ENCODE measurements around the gene CDC42EP2.

The CDC42EP2 gene

GRCh38 chr11:65290448-65291165 lies 24.1 kb upstream of the CDC42EP2 start:
- no peak for TF ChIP-seq GATA3 (IDR thresholded peaks at IDR 0.05; ENCODE audit: low read depth, low read length)
- TF ChIP-seq GATA2 (IDR thresholded peaks at IDR 0.05; ENCODE audit: low read depth, low read length): no peak

- TF ChIP-seq GATA3 (IDR thresholded peaks at IDR 0.05; ENCODE audit: low read depth, low read length) (no peak), GATA2 (IDR thresholded peaks at IDR 0.05; ENCODE audit: low read depth, low read length) (no peak)
Measured at GRCh38 chr11:65291613-65292012, 23.1 kb upstream of the CDC42EP2 start.

GRCh38 chr11:65292890-65293289 lies 21.8 kb upstream of the CDC42EP2 start:
- TF ChIP-seq GATA2 (IDR thresholded peaks at IDR 0.05; ENCODE audit: low read depth, low read length): no peak
- no peak for TF ChIP-seq GATA3 (IDR thresholded peaks at IDR 0.05; ENCODE audit: low read depth, low read length)

- TF ChIP-seq GATA2 (IDR thresholded peaks at IDR 0.05; ENCODE audit: low read depth, low read length): no peak
- no peak for TF ChIP-seq GATA3 (IDR thresholded peaks at IDR 0.05; ENCODE audit: low read depth, low read length)
Measured at GRCh38 chr11:65293909-65294381, 20.7 kb upstream of the CDC42EP2 start.

- no peak for TF ChIP-seq GATA2 (IDR thresholded peaks at IDR 0.05; ENCODE audit: low read depth, low read length)
- no peak for TF ChIP-seq GATA3 (IDR thresholded peaks at IDR 0.05; ENCODE audit: low read depth, low read length)
Measured at GRCh38 chr11:65295001-65295400, 19.7 kb upstream of the CDC42EP2 start.

- TF ChIP-seq GATA2 (IDR thresholded peaks at IDR 0.05; ENCODE audit: low read depth, low read length) (no peak), GATA3 (IDR thresholded peaks at IDR 0.05; ENCODE audit: low read depth, low read length) (no peak)
Measured at GRCh38 chr11:65295571-65296341, 18.9 kb upstream of the CDC42EP2 start.

GRCh38 chr11:65297026-65297672 lies 17.5 kb upstream of the CDC42EP2 start:
- no peak for TF ChIP-seq GATA3 (IDR thresholded peaks at IDR 0.05; ENCODE audit: low read depth, low read length)
- TF ChIP-seq GATA2 (IDR thresholded peaks at IDR 0.05; ENCODE audit: low read depth, low read length): no peak

- TF ChIP-seq GATA2 (IDR thresholded peaks at IDR 0.05; ENCODE audit: low read depth, low read length): no peak
- no peak for TF ChIP-seq GATA3 (IDR thresholded peaks at IDR 0.05; ENCODE audit: low read depth, low read length)
Measured at GRCh38 chr11:65298131-65298535, 16.5 kb upstream of the CDC42EP2 start.

GRCh38 chr11:65298655-65299179 lies 15.9 kb upstream of the CDC42EP2 start:
- TF ChIP-seq GATA2 (IDR thresholded peaks at IDR 0.05; ENCODE audit: low read depth, low read length) (no peak), GATA3 (IDR thresholded peaks at IDR 0.05; ENCODE audit: low read depth, low read length) (no peak)

GRCh38 chr11:65300621-65301275 lies 13.9 kb upstream of the CDC42EP2 start:
- TF ChIP-seq GATA2 (IDR thresholded peaks at IDR 0.05; ENCODE audit: low read depth, low read length) (no peak), GATA3 (IDR thresholded peaks at IDR 0.05; ENCODE audit: low read depth, low read length) (no peak)

- TF ChIP-seq GATA2 (IDR thresholded peaks at IDR 0.05; ENCODE audit: low read depth, low read length): no peak
- TF ChIP-seq GATA3 (IDR thresholded peaks at IDR 0.05; ENCODE audit: low read depth, low read length): no peak
Measured at GRCh38 chr11:65301491-65302329, 13.0 kb upstream of the CDC42EP2 start.

- no peak for TF ChIP-seq GATA3 (IDR thresholded peaks at IDR 0.05; ENCODE audit: low read depth, low read length)
- TF ChIP-seq GATA2 (IDR thresholded peaks at IDR 0.05; ENCODE audit: low read depth, low read length): no peak
Measured at GRCh38 chr11:65303555-65303954, 11.1 kb upstream of the CDC42EP2 start.

GRCh38 chr11:65304110-65304509 lies 10.6 kb upstream of the CDC42EP2 start:
- TF ChIP-seq GATA2 (IDR thresholded peaks at IDR 0.05; ENCODE audit: low read depth, low read length) (no peak), GATA3 (IDR thresholded peaks at IDR 0.05; ENCODE audit: low read depth, low read length) (no peak)

Measured in SH-SY5Y (cell line).